HG03565 (cell line): ENCODE data around the gene CTAG1A.
"Not testable (repeated sequence)": the region's sequence is repeated elsewhere in the genome, so short reads cannot be mapped to it uniquely, and the experiment has no call there.

Experiments used
- ATAC-seq: cut with Tn5 transposase; IDR thresholded peaks from one replicate; pipeline ENCODE4 v1.9.1; 2021; ENCODE audit warnings: mild to moderate bottlenecking, moderate library complexity; ENCODE audit not compliant: unreplicated experiment

The CTAG1A gene

GRCh38 chrX:154608823-154609222 is 23.9 kb downstream of the CTAG1A start:
- not testable (repeated sequence) for ATAC-seq

DNA sequence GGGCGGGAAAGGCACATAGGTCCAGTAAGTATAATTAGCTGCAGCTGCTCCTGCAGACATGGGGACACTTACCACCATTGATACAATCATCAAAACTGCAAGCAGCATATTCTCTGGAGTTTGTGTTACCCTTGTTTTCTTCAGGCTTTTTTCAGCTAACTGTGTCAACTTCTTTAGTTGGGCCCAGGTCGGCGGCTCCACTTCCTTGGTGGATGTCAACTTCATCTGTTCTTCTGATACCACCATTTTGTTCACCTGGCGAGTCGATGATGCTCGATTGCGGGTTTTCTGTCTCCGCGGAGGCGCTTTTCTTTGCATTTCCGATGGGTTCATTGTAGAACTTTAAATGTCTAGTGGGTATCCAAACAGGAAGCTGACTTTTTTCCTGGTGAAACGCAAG is 26.2 kb downstream of the CTAG1A start:
- ATAC-seq, result not testable (repeated sequence)

DNA sequence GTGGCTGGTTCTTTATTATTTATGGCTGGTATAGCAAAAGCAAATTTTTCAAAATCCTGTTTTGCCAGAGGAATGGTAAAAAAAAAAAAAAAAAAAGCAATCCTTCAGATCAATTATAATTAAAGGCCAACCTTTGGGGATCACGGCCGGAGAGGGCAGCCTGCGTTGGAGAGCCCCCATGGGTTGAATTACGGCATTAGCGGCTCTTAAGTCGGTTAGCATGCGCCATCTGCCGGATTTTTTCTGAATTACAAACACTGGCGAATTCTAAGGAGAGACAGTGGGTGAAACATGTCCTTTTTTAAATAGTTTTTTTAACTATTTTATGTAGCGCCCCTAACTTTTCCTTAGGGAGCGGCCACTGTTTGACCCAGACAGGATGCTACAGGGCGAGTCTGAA is 28.7 kb downstream of the CTAG1A start:
- not testable (repeated sequence) for ATAC-seq

DNA sequence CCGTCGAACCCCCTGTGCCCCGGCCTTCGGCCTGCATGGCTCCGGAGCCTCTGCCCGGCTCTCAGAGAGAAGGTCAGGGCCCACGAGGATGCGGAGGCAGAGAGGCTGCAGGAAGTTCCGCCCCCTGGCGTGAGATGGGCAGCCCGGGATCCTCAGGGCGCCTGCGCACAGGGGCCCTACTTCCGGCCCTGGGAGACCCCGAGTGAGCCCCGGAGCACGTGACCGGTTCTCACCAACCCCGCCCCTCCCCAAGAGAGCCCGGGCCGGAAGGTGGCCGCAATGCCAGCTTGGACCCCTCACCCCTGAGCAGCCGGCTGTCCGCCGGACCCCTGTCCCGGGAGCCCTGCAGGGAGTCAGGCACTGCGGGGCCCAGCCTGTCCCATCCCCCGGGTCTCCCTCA is 34.2 kb downstream of the CTAG1A start, which contains the start of gene CTAG1B:
TSS of gene CTAG1B (minus strand) at position 101 of the 400 bp plus-strand sequence. CDS start at position 37, 64 bp downstream.
- ATAC-seq, result not testable (repeated sequence)

GRCh38 chrX:154620767-154621414 is 36.0 kb downstream of the CTAG1A start:
- ATAC-seq, result not testable (repeated sequence)

DNA sequence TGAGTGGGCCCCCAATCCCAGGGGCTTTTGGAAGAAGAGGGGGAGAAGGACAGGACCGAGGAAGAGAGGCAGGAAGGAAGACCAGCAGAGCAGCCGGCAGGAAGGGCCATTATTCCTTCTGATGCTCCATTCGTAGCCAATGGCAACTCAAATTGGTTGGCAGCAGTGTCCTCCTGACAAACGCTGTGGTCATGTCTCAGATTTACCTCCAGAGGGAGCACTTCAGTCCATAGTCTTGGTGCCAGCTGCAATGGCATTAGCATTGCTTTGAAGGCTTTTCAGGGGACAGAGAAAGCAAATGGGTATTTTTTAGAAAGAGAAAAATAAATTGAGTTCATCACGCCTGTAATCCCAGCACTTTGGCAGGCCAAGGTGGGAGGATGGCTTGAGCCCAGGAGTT is 44.0 kb downstream of the CTAG1A start:
- ATAC-seq, result not testable (repeated sequence)

DNA sequence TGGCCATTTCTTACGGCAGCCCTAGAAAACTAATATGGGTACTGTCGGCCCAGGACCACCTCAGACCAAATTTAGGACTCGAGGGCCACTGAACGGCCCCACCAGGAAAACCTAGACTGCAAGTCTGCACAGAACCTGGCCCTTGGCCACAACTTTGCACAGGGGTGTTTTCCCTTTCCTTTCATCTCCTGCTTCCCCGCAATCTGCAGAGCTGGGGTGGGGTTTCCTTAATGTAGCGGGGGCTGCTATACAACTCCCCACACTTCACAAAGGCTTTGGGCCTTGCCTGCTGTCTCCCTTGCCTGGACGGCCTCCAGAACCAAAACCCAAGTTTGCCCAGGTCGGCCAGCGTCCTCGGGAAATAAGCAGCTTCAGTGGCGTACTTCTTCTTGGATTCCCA is 46.0 kb downstream of the CTAG1A start:
- ATAC-seq, result not testable (repeated sequence)

GRCh38 chrX:154633661-154634060 is 48.7 kb downstream of the CTAG1A start:
- ATAC-seq, result not testable (repeated sequence)
